Hepatocyte (in vitro differentiated cells): ENCODE results near the gene DMD. TPM values are rescaled to one million over a fixed set of nuclear protein-coding genes. Genes with fewer than 3 reads are reported as not detected.

Source experiments
- DNase-seq: peaks from one replicate; pipeline ENCODE4 v3.0.0-alpha.2; 2016; ENCODE audit warnings: low spot score
- H2AFZ ChIP-seq: fragments of 200-600 bp; sonication (generic); 2 replicates; pipeline ENCODE4 v1.6.0; 2016; ENCODE audit warnings: antibody characterized with exemption, mild to moderate bottlenecking
- H3K27ac ChIP-seq: fragments of 200-600 bp; sonication (generic); 2 replicates; pipeline ENCODE4 v1.5.1; 2016; ENCODE audit warnings: mild to moderate bottlenecking
- H3K27me3 ChIP-seq: fragments of 200-600 bp; sonication (generic); 2 replicates; pipeline ENCODE4 v1.6.1; 2016
- H3K36me3 ChIP-seq: fragments of 200-600 bp; sonication (generic); replicated peaks from 2 replicates; pipeline ENCODE4 v1.5.1; 2016; ENCODE audit warnings: low read depth; ENCODE audit not compliant: insufficient read depth
- H3K4me1 ChIP-seq: fragments of 200-600 bp; sonication (generic); 2 replicates; pipeline ENCODE4 v1.5.1; 2016; ENCODE audit warnings: mild to moderate bottlenecking, moderate library complexity; ENCODE audit not compliant: insufficient read depth
- H3K4me2 ChIP-seq: fragments of 200-600 bp; sonication (generic); 2 replicates; pipeline ENCODE4 v1.6.0; 2016
- H3K4me3 ChIP-seq: fragments of 200-600 bp; sonication (generic); 2 replicates; pipeline ENCODE4 v1.5.1; 2016; ENCODE audit warnings: mild to moderate bottlenecking
- H3K79me2 ChIP-seq: fragments of 200-600 bp; sonication (generic); 2 replicates; pipeline ENCODE4 v1.6.0; 2017; ENCODE audit warnings: mild to moderate bottlenecking
- H3K9me2 ChIP-seq: fragments of 200-600 bp; sonication (generic); replicated peaks from 2 replicates; pipeline ENCODE4 v1.6.0; 2017; ENCODE audit warnings: mild to moderate bottlenecking; ENCODE audit not compliant: insufficient read depth
- H3K9me3 ChIP-seq: fragments of 200-600 bp; sonication (generic); 2 replicates; pipeline ENCODE4 v1.5.1; 2016; ENCODE audit warnings: low read depth, mild to moderate bottlenecking
- H4K20me1 ChIP-seq: fragments of 200-600 bp; sonication (generic); 2 replicates; pipeline ENCODE4 v1.6.0; 2016; ENCODE audit warnings: mild to moderate bottlenecking; ENCODE audit not compliant: insufficient read depth, poor library complexity, severe bottlenecking
- CTCF ChIP-seq: fragments of 200-600 bp; sonication (generic); IDR thresholded peaks from 2 replicates; pipeline ENCODE4 v1.5.1; 2016; ENCODE audit warnings: antibody characterized with exemption, mild to moderate bottlenecking; ENCODE audit not compliant: poor library complexity
- EZH2 ChIP-seq: fragments of 200-600 bp; sonication (generic); IDR thresholded peaks from 2 replicates; pipeline ENCODE4 v1.6.1; 2016; ENCODE audit warnings: antibody characterized with exemption, mild to moderate bottlenecking, borderline replicate concordance
- EZH2phosphoT487 ChIP-seq: fragments of 200-600 bp; sonication (generic); IDR thresholded peaks from one replicate; pipeline ENCODE4 v1.6.1; 2018; ENCODE audit warnings: antibody characterized with exemption, mild to moderate bottlenecking, low read depth, moderate library complexity; ENCODE audit not compliant: unreplicated experiment, severe bottlenecking
- WGBS: methylation state at CpG from one replicate; pipeline ENCODE4 v1.1.6; 2016; ENCODE audit warnings: low lambda C conversion rate; ENCODE audit errors: missing lambda C conversion rate; 5-methylcytosine and 5-hydroxymethylcytosine counted together
- polyA plus RNA-seq: library from polyadenylated mRNA; unstranded; fragments of >200 nt; fragmentation: Nextera tagmentation; extraction: Ambion mirVana; gene quantifications from 2 replicates; pipeline ENCODE4 v1.2.1, GENCODE V29; 2016
- total RNA-seq: library from RNA; depleted of rRNA; stranded (reverse); fragments of >200 nt; gene quantifications from 2 replicates; pipeline ENCODE4 v1.2.3, GENCODE V29; 2014

DMD gene
- total and polyA plus RNA-seq, 2 experiments from 2014 or later, result 14.2 to 27.8 TPM

GRCh38 chrX:32749070-32749469 is 462.3 kb downstream of the DMD start:
- Histone ChIP-seq H3K9me2 (no peaks in the 10 kb centered on the region), H3K27me3 (no peaks in the 10 kb centered on the region), H3K36me3 (no peaks in the 10 kb centered on the region), H3K4me2 (no peak overlapping the region), H3K4me3 (no peak overlapping the region), H3K27ac (no peak overlapping the region), H3K4me1 (no peaks in the 10 kb centered on the region), H3K79me2 (no peaks in the 10 kb centered on the region), H2AFZ (no peak overlapping the region), H3K9me3 (no peaks in the 10 kb centered on the region), H4K20me1 (no peaks in the 10 kb centered on the region)
- 82% methylated on average over 1 of the region's 1 CpG for WGBS
- DNase-seq, result no peak
- no peak for TF ChIP-seq EZH2phosphoT487
- no peak for TF ChIP-seq EZH2
- no peak for TF ChIP-seq CTCF

GRCh38 chrX:32745323-32745722 is 466.0 kb downstream of the DMD start:
- Histone ChIP-seq H4K20me1 (no peaks in the 10 kb centered on the region), H3K36me3 (no peaks in the 10 kb centered on the region), H3K79me2 (no peaks in the 10 kb centered on the region), H3K27ac (no peak overlapping the region), H2AFZ (no peak overlapping the region), H3K9me3 (no peaks in the 10 kb centered on the region), H3K4me3 (no peak overlapping the region), H3K27me3 (no peaks in the 10 kb centered on the region), H3K9me2 (no peaks in the 10 kb centered on the region), H3K4me2 (no peak overlapping the region), H3K4me1 (no peaks in the 10 kb centered on the region)
- TF ChIP-seq EZH2 (no peak), CTCF (no peak), EZH2phosphoT487 (no peak)
- WGBS, result 83% methylated on average over 2 of the region's 2 CpGs
- DNase-seq, result no peak

GRCh38 chrX:32744921-32745320 is 466.4 kb downstream of the DMD start:
- Histone ChIP-seq H3K4me3 (no peak overlapping the region), H3K27me3 (no peaks in the 10 kb centered on the region), H3K36me3 (no peaks in the 10 kb centered on the region), H3K4me2 (no peak overlapping the region), H3K79me2 (no peaks in the 10 kb centered on the region), H3K9me3 (no peaks in the 10 kb centered on the region), H4K20me1 (no peaks in the 10 kb centered on the region), H3K4me1 (no peaks in the 10 kb centered on the region), H3K27ac (no peak overlapping the region), H2AFZ (no peak overlapping the region), H3K9me2 (no peaks in the 10 kb centered on the region)
- WGBS, result 100% methylated on average over 1 of the region's 1 CpG
- no peak for TF ChIP-seq EZH2phosphoT487
- TF ChIP-seq CTCF, result no peak
- TF ChIP-seq EZH2, result no peak
- DNase-seq, result no peak

- Histone ChIP-seq H3K27ac (no peak overlapping the region), H2AFZ (no peak overlapping the region), H4K20me1 (no peaks in the 10 kb centered on the region), H3K4me1 (no peaks in the 10 kb centered on the region), H3K36me3 (no peaks in the 10 kb centered on the region), H3K4me3 (no peak overlapping the region), H3K9me3 (no peaks in the 10 kb centered on the region), H3K27me3 (no peaks in the 10 kb centered on the region), H3K4me2 (no peak overlapping the region), H3K79me2 (no peaks in the 10 kb centered on the region), H3K9me2 (no peaks in the 10 kb centered on the region)
- DNase-seq, result no peak
- no peak for TF ChIP-seq EZH2
- no peak for TF ChIP-seq EZH2phosphoT487
- TF ChIP-seq CTCF, result no peak
- WGBS, result 94% methylated on average over 3 of the region's 3 CpGs
Measured at GRCh38 chrX:32741910-32742309, 469.4 kb downstream of the DMD start.
